Small intestine (tissue), 7 donors: ENCODE measurements around the gene ZNF532. TPM values are rescaled to one million over a fixed set of nuclear protein-coding genes. Genes with fewer than 3 reads are reported as not detected.

ENCODE experiments used
- DNase-seq, 2 donors: peaks; one replicate each; pipeline versions ENCODE4 v3.0.0 to v3.0.0-alpha.2; 2013
- FAIRE-seq: peaks from 2 replicates; lab custom pipeline; 2012; peaks lifted over from hg19 to GRCh38; lab: Jason Lieb, UNC
- H3K27ac ChIP-seq, 3 donors: one replicate each; pipeline ENCODE4 v1.5.1; 2013; ENCODE audit warnings: low read length in 2 of 3, mild to moderate bottlenecking in 2 of 3, control low read depth in 1 of 3, inconsistent platforms in 1 of 3, low read depth in 1 of 3, moderate library complexity in 1 of 3
- H3K27me3 ChIP-seq, 3 donors: one replicate each; pipeline ENCODE4 v1.6.1; 2013; ENCODE audit warnings: low read length in 3 of 3, inconsistent platforms in 1 of 3; ENCODE audit not compliant: control insufficient read depth in 3 of 3, insufficient read depth in 3 of 3
- H3K36me3 ChIP-seq, 3 donors: one replicate each; pipeline ENCODE4 v1.6.1; 2013; ENCODE audit warnings: low read length in 3 of 3, inconsistent platforms in 1 of 3, low read depth in 1 of 3, mild to moderate bottlenecking in 1 of 3, moderate library complexity in 1 of 3; ENCODE audit not compliant: control insufficient read depth in 3 of 3, insufficient read depth in 2 of 3
- H3K4me1 ChIP-seq, 3 donors: one replicate each; pipeline ENCODE4 v1.6.1; 2013; ENCODE audit warnings: low read length in 2 of 3, inconsistent platforms in 1 of 3, low read depth in 1 of 3, mild to moderate bottlenecking in 1 of 3, moderate library complexity in 1 of 3; ENCODE audit not compliant: control insufficient read depth in 3 of 3, insufficient read depth in 2 of 3
- H3K4me3 ChIP-seq, 3 donors: one replicate each; pipeline ENCODE4 v1.5.1; 2013; ENCODE audit warnings: low read length in 3 of 3, control low read depth in 1 of 3, inconsistent platforms in 1 of 3, low read depth in 1 of 3, mild to moderate bottlenecking in 1 of 3, moderate library complexity in 1 of 3
- H3K9me3 ChIP-seq, 2 donors: one replicate each; pipeline ENCODE4 v1.6.1; 2013; ENCODE audit warnings: low read depth in 1 of 2, low read length in 1 of 2; ENCODE audit not compliant: control insufficient read depth in 2 of 2, insufficient read depth in 1 of 2
- WGBS, 3 donors: extraction: QIAGEN DNeasy Blood & Tissue Kit; methylation state at CpG; one replicate each; pipeline ENCODE4 v1.1.7; 2013; 5-methylcytosine and 5-hydroxymethylcytosine counted together
- polyA plus RNA-seq, 4 donors: library from polyadenylated mRNA; stranded (reverse) in 3 of 4; unstranded in 1 of 4; fragments of 200-250 nt in 3 of 4; fragments of 120-200 nt in 1 of 4; gene quantifications; one replicate each; pipeline versions ENCODE4 v1.2.1 to v1.2.3, GENCODE V29; 2013
- donor health status: healthy with polysubstance abuse.
- donor health status: control.
- donor health status: control.
- donor health status: Bipolar disorder and iron deficiency.
- donor health status: healthy.

Gene ZNF532
- polyA plus RNA-seq, 4 donors: 1.3 to 23.4 (median 4.9) TPM

- Histone ChIP-seq H3K27me3 (no peaks in the 10 kb centered on the region), H3K27ac (no peak overlapping the region), H3K4me3 (no peak overlapping the region), H3K9me3 (no peaks in the 10 kb centered on the region), H3K4me1 (peaks cover 0 to 2% (median 0%) of the 10 kb centered on the region in 3 donors), H3K36me3 (peaks cover 0 to 27% (median 0%) of the 10 kb centered on the region in 3 donors)
- FAIRE-seq (no peak), DNase-seq (no peak)
- WGBS, 3 donors: 40 to 77% (median 64%) methylated on average over 1 of the region's 1 CpG
Measured at GRCh38 chr18:58882686-58883085, 18.0 kb downstream of the ZNF532 start.

- Histone ChIP-seq H3K4me1 (peaks cover 0 to 2% (median 0%) of the 10 kb centered on the region in 3 donors), H3K27ac (no peak overlapping the region), H3K36me3 (peaks cover 0 to 12% (median 0%) of the 10 kb centered on the region in 3 donors), H3K27me3 (no peaks in the 10 kb centered on the region), H3K4me3 (no peak overlapping the region), H3K9me3 (no peaks in the 10 kb centered on the region)
- 90 to 94% (median 91%) methylated on average over 5 of the region's 5 CpGs for WGBS, 3 donors
- no peak for DNase-seq
- no peak for FAIRE-seq
Measured at GRCh38 chr18:58884680-58885079, 20.0 kb downstream of the ZNF532 start.

GRCh38 chr18:58886431-58886830 lies 21.8 kb downstream of the ZNF532 start:
- H3K4me1 ChIP-seq: peaks cover 0 to 2% (median 0%) of the 10 kb centered on the region in 3 donors
- peaks cover 0 to 17% (median 0%) of the 10 kb centered on the region in 3 donors for H3K36me3 ChIP-seq
- 59 to 68% (median 66%) methylated on average over 3 of the region's 3 CpGs for WGBS, 3 donors
- no peak for DNase-seq
- H3K27me3 ChIP-seq: no peaks in the 10 kb centered on the region
- FAIRE-seq: no peak
- no peaks in the 10 kb centered on the region for H3K9me3 ChIP-seq
- H3K27ac ChIP-seq: no peak overlapping the region
- no peak overlapping the region for H3K4me3 ChIP-seq

- Histone ChIP-seq H3K9me3 (no peaks in the 10 kb centered on the region), H3K27ac (peak overlapping the region in 1 of 3 donors; percentile 75), H3K27me3 (no peaks in the 10 kb centered on the region), H3K4me3 (no peak overlapping the region), H3K36me3 (peaks cover 0 to 17% (median 0%) of the 10 kb centered on the region in 3 donors), H3K4me1 (peaks cover 0 to 2% (median 0%) of the 10 kb centered on the region in 3 donors)
- no peak for DNase-seq
- FAIRE-seq: no peak
- 55 to 77% (median 72%) methylated on average over 8 of the region's 8 CpGs for WGBS, 3 donors
Measured at GRCh38 chr18:58886864-58887612, 22.4 kb downstream of the ZNF532 start.

GRCh38 chr18:58887613-58887963 lies 22.9 kb downstream of the ZNF532 start:
- peaks cover 0 to 17% (median 0%) of the 10 kb centered on the region in 3 donors for H3K36me3 ChIP-seq
- peak overlapping the region in 1 of 3 donors; percentile 75 for H3K27ac ChIP-seq
- 47 to 75% (median 63%) methylated on average over 10 of the region's 10 CpGs for WGBS, 3 donors
- H3K4me1 ChIP-seq: peaks cover 0 to 2% (median 0%) of the 10 kb centered on the region in 3 donors
- H3K9me3 ChIP-seq: no peaks in the 10 kb centered on the region
- DNase-seq: no peak
- no peaks in the 10 kb centered on the region for H3K27me3 ChIP-seq
- H3K4me3 ChIP-seq: no peak overlapping the region
- FAIRE-seq: no peak

GRCh38 chr18:58891776-58892175 lies 27.1 kb downstream of the ZNF532 start:
- WGBS, 3 donors: 88 to 95% (median 91%) methylated on average over 2 of the region's 2 CpGs
- Histone ChIP-seq H3K27ac (peak overlapping the region in 1 of 3 donors; percentile 66), H3K27me3 (no peaks in the 10 kb centered on the region), H3K4me1 (peaks cover 0 to 2% (median 0%) of the 10 kb centered on the region in 3 donors), H3K4me3 (no peak overlapping the region), H3K9me3 (no peaks in the 10 kb centered on the region), H3K36me3 (peaks cover 0 to 21% (median 0%) of the 10 kb centered on the region in 3 donors)
- no peak for FAIRE-seq
- no peak for DNase-seq

GRCh38 chr18:58892488-58892887 lies 27.8 kb downstream of the ZNF532 start:
- FAIRE-seq (no peak), DNase-seq (no peak)
- Histone ChIP-seq H3K4me1 (peaks cover 0 to 2% (median 0%) of the 10 kb centered on the region in 3 donors), H3K9me3 (no peaks in the 10 kb centered on the region), H3K4me3 (no peak overlapping the region), H3K27me3 (no peaks in the 10 kb centered on the region), H3K36me3 (peaks cover 0 to 20% (median 0%) of the 10 kb centered on the region in 3 donors), H3K27ac (no peak overlapping the region)
- 81 to 89% (median 87%) methylated on average over 6 of the region's 6 CpGs for WGBS, 3 donors

- peaks cover 0 to 20% (median 0%) of the 10 kb centered on the region in 3 donors for H3K36me3 ChIP-seq
- WGBS, 3 donors: 90 to 92% (median 90%) methylated on average over 12 of the region's 12 CpGs
- no peak for FAIRE-seq
Measured at GRCh38 chr18:58893388-58894099, 28.9 kb downstream of the ZNF532 start.

More at GRCh38 chr18:58893388-58894099, 28.9 kb downstream of the ZNF532 start:
- Histone ChIP-seq H3K27ac (no peak overlapping the region), H3K4me1 (no peaks in the 10 kb centered on the region), H3K27me3 (no peaks in the 10 kb centered on the region), H3K4me3 (no peak overlapping the region), H3K9me3 (no peaks in the 10 kb centered on the region)
- no peak for DNase-seq
